Adrenal gland (tissue), 5 donors: ENCODE data around the gene KASH5.

Experiments used
- CTCF ChIP-seq, 6 experiments: fragments of 450-650 bp in 4 of 6; fragments of 200-600 bp in 2 of 6; sonication (generic) in 1 of 6; IDR thresholded peaks; 1 replicate in 5 of 6; 2 replicates in 1 of 6; pipeline versions ENCODE4 v1.5.1 to v1.8.0; 2016 to 2021; ENCODE audit warnings: antibody characterized with exemption in 6 of 6, mild to moderate bottlenecking in 2 of 6, moderate library complexity in 1 of 6
- POLR2A ChIP-seq, 2 donors: fragments of 450-650 bp; IDR thresholded peaks; one replicate each; pipeline ENCODE4 v1.6.1; 2017; ENCODE audit warnings: antibody characterized with exemption in 2 of 2, mild to moderate bottlenecking in 2 of 2, moderate library complexity in 1 of 2
- donor health status: DM: no; HTN: no; CAD: no.

- TF ChIP-seq POLR2A (IDR thresholded peaks at IDR 0.05) (no peak), CTCF (IDR thresholded peaks at IDR 0.05) (no peak)
Observed at GRCh38 chr19:49343123-49343522, 44.9 kb upstream of the KASH5 start.
